ENCODE measurements around the gene MAGI2. TPM values are rescaled to one million over a fixed set of nuclear protein-coding genes. Genes with fewer than 3 reads are reported as not detected.

Gene MAGI2
- total RNA-seq, 1 experiment from 2014 or later: 0.52 TPM

- Mint-ChIP-seq H3K27ac (ENCODE audit: unreplicated experiment) (no peak overlapping the region), H3K4me3 (ENCODE audit: low read depth, unreplicated experiment) (no peak overlapping the region), H3K27me3 (ENCODE audit: unreplicated experiment) (peaks cover 44% of the 10 kb centered on the region), H3K4me1 (ENCODE audit: low read depth, unreplicated experiment) (no peaks in the 10 kb centered on the region), H3K36me3 (ENCODE audit: insufficient read depth, unreplicated experiment) (no peaks in the 10 kb centered on the region), H3K9me3 (ENCODE audit: low read depth, unreplicated experiment) (no peaks in the 10 kb centered on the region)
- intact Hi-C loops (cut with micrococcal nuclease; ENCODE audit: unreplicated experiment): no loop called here
- CTCF ChIA-PET: no interaction called here
- no peak for DNase-seq
- BruUV-seq (replicated peaks): no TSS peak
- no peak for TF ChIP-seq CTCF (IDR thresholded peaks at IDR 0.05; ENCODE audit: unreplicated experiment)
These were observed 1389.7 kb downstream of the MAGI2 start for GRCh38 chr7:78063758-78064157.

GRCh38 chr7:78062214-78062613 lies 1391.3 kb downstream of the MAGI2 start:
- Mint-ChIP-seq H3K27ac (ENCODE audit: unreplicated experiment) (no peak overlapping the region), H3K9me3 (ENCODE audit: low read depth, unreplicated experiment) (no peaks in the 10 kb centered on the region), H3K36me3 (ENCODE audit: insufficient read depth, unreplicated experiment) (no peaks in the 10 kb centered on the region), H3K27me3 (ENCODE audit: unreplicated experiment) (peaks cover 49% of the 10 kb centered on the region), H3K4me3 (ENCODE audit: low read depth, unreplicated experiment) (no peak overlapping the region), H3K4me1 (ENCODE audit: low read depth, unreplicated experiment) (no peaks in the 10 kb centered on the region)
- BruUV-seq (replicated peaks): no TSS peak
- TF ChIP-seq CTCF (IDR thresholded peaks at IDR 0.05; ENCODE audit: unreplicated experiment): no peak
- intact Hi-C loops (cut with micrococcal nuclease; ENCODE audit: unreplicated experiment): no loop called here
- CTCF ChIA-PET: interaction anchor here (0.6 kb wide), 2 partner anchors 417 to 624 kb away, joined by 4 to 6 read pairs; no protein-coding TSS in a partner anchor
- no peak for DNase-seq

GRCh38 chr7:78057571-78057970 lies 1395.9 kb downstream of the MAGI2 start:
- Mint-ChIP-seq H3K27ac (ENCODE audit: unreplicated experiment) (no peak overlapping the region), H3K4me3 (ENCODE audit: low read depth, unreplicated experiment) (no peak overlapping the region), H3K4me1 (ENCODE audit: low read depth, unreplicated experiment) (no peaks in the 10 kb centered on the region), H3K36me3 (ENCODE audit: insufficient read depth, unreplicated experiment) (no peaks in the 10 kb centered on the region), H3K27me3 (ENCODE audit: unreplicated experiment) (peaks cover 43% of the 10 kb centered on the region), H3K9me3 (ENCODE audit: low read depth, unreplicated experiment) (no peaks in the 10 kb centered on the region)
- no peak for DNase-seq
- TF ChIP-seq CTCF (IDR thresholded peaks at IDR 0.05; ENCODE audit: unreplicated experiment): no peak
- CTCF ChIA-PET: interaction anchor here (0.6 kb wide), 1 partner anchor 814 kb away, joined by 3 read pairs; no protein-coding TSS in a partner anchor
- no TSS peak for BruUV-seq (replicated peaks)
- intact Hi-C loops (cut with micrococcal nuclease; ENCODE audit: unreplicated experiment): no loop called here

GRCh38 chr7:78055599-78055998 lies 1397.9 kb downstream of the MAGI2 start:
- no peaks in the 10 kb centered on the region for H3K4me1 Mint-ChIP-seq (ENCODE audit: low read depth, unreplicated experiment)
- CTCF ChIA-PET: no interaction called here
- intact Hi-C loops (cut with micrococcal nuclease; ENCODE audit: unreplicated experiment): no loop called here
- no TSS peak for BruUV-seq (replicated peaks)
- DNase-seq: no peak
- no peak overlapping the region for H3K4me3 Mint-ChIP-seq (ENCODE audit: low read depth, unreplicated experiment)
- TF ChIP-seq CTCF (IDR thresholded peaks at IDR 0.05; ENCODE audit: unreplicated experiment): no peak
- no peaks in the 10 kb centered on the region for H3K9me3 Mint-ChIP-seq (ENCODE audit: low read depth, unreplicated experiment)
- no peak overlapping the region for H3K27ac Mint-ChIP-seq (ENCODE audit: unreplicated experiment)
- peaks cover 24% of the 10 kb centered on the region for H3K27me3 Mint-ChIP-seq (ENCODE audit: unreplicated experiment)
- H3K36me3 Mint-ChIP-seq (ENCODE audit: insufficient read depth, unreplicated experiment): no peaks in the 10 kb centered on the region
